Endothelial cell of coronary artery (primary cell): ENCODE measurements around the gene SSTR4. TPM values are rescaled to one million over a fixed set of nuclear protein-coding genes. Genes with fewer than 3 reads are reported as not detected.

Experiments
- total RNA-seq: library from RNA; depleted of rRNA; stranded (reverse); fragments of >200 nt; gene quantifications from 2 replicates; pipeline ENCODE4 v1.2.3, GENCODE V29; 2014

SSTR4 gene, protein sequence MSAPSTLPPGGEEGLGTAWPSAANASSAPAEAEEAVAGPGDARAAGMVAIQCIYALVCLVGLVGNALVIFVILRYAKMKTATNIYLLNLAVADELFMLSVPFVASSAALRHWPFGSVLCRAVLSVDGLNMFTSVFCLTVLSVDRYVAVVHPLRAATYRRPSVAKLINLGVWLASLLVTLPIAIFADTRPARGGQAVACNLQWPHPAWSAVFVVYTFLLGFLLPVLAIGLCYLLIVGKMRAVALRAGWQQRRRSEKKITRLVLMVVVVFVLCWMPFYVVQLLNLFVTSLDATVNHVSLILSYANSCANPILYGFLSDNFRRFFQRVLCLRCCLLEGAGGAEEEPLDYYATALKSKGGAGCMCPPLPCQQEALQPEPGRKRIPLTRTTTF
- total RNA-seq: not detected in 2 replicates

GRCh38 chr20:23034721-23035671 lies at the start of gene SSTR4:
TSS of gene SSTR4 (plus strand) at chr20:23035312. CDS start at chr20:23035484, 172 bp downstream.

DNA sequence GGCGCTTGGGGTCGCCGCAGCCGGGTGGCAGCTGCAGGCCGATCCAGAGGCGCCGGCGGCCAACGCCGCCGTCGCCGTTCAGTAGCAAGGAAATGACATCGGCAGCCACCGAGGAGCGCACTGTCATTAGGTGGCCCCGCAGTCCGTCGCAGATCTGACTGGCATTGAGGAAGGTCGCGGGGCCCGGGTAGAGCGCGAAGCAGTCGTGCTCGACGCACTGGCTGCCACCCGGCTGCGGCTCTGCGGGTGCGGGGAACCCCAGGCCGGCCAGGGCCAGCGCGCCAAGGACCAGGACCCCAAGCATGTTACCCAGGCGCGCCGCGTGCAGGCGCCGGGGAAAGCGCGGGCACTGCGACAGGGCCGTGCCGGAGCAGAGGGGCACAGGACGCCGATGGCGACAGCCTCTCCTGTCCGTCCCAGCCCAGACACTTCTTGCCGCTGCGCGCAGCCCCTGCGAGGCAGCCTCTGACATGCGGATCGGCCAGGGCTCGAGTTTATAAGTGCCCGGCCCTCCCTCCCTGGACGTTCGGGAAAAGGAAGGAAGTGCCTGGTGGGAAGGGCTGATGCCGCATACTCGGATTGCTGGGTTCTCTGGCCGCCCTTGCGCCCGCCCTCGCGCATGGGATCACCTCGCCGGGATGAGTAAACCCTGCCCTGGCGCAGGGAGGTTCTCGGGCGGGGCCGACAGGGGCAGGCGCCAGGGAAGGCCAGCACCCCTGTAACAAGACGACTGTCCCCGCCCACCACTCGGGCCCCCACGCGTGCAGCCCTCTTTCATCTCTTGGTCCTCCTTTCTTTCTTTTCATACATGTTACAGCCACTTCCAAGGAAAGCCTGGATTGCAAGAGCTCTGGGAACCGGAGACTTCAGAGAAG lies 14.3 kb downstream of the SSTR4 start, which contains the start of gene THBD:
THBD (minus strand) TSS at position 472 of the 875 bp plus-strand sequence; CDS start at position 304, 168 bp downstream.

GRCh38 chr20:23086056-23086566 lies 51.0 kb downstream of the SSTR4 start, which contains the start of gene CD93:
TSS of gene CD93 (minus strand) at chr20:23086324. CDS start at chr20:23086192, 132 bp downstream.

Other genes starting within 250 kb of the SSTR4 start
- gene THBD, start 14.4 kb downstream of the SSTR4 start, total RNA-seq: 28.0 and 36.6 TPM in 2 replicates
- gene CD93, start 51.0 kb downstream of the SSTR4 start, total RNA-seq: 442 and 546 TPM in 2 replicates